Stomach smooth muscle (tissue), 2 donors: Measurements from ENCODE around the gene DLG1.
"Not testable (repeated sequence)": the region's sequence is repeated elsewhere in the genome, so short reads cannot be mapped to it uniquely, and the experiment has no call there.

Source experiments
- H3K27ac ChIP-seq: one replicate; pipeline ENCODE4 v1.7.0; 2013; ENCODE audit warnings: mild to moderate bottlenecking, low read length, inconsistent platforms
- H3K27me3 ChIP-seq, 2 donors: one replicate each; pipeline ENCODE4 v1.7.0; 2013; ENCODE audit warnings: low read length in 2 of 2; ENCODE audit not compliant: insufficient read depth in 2 of 2, control insufficient read depth in 1 of 2
- H3K36me3 ChIP-seq, 2 donors: one replicate each; pipeline ENCODE4 v1.7.0; 2013; ENCODE audit warnings: low read length in 2 of 2; ENCODE audit not compliant: control insufficient read depth in 2 of 2, insufficient read depth in 2 of 2
- H3K4me1 ChIP-seq: one replicate; pipeline ENCODE4 v1.7.0; 2013; ENCODE audit warnings: low read length; ENCODE audit not compliant: control insufficient read depth, insufficient read depth
- H3K4me3 ChIP-seq, 2 donors: one replicate each; pipeline ENCODE4 v1.7.0; 2013; ENCODE audit warnings: low read length in 2 of 2
- H3K9ac ChIP-seq, 2 donors: one replicate each; pipeline ENCODE4 v1.7.0; 2013; ENCODE audit warnings: low read length in 2 of 2, mild to moderate bottlenecking in 1 of 2
- H3K9me3 ChIP-seq, 2 donors: one replicate each; pipeline ENCODE4 v1.7.0; 2013; ENCODE audit warnings: low read length in 2 of 2; ENCODE audit not compliant: control insufficient read depth in 2 of 2
- donor health status: healthy.
- donor health status: Pancreatic carcinoma.

Gene DLG1

GRCh38 chr3:197068077-197068476 is 230.3 kb downstream of the DLG1 start:
- no peaks in the 10 kb centered on the region for H3K27me3 ChIP-seq
- no peak overlapping the region for H3K9ac ChIP-seq
- peaks cover 3% of the 10 kb centered on the region in 2 donors for H3K36me3 ChIP-seq
- no peak overlapping the region for H3K4me3 ChIP-seq
- H3K4me1 ChIP-seq, result no peaks in the 10 kb centered on the region
- H3K27ac ChIP-seq, result no peak overlapping the region
- no peaks in the 10 kb centered on the region for H3K9me3 ChIP-seq

- Histone ChIP-seq H3K27ac (no peak overlapping the region), H3K4me3 (no peak overlapping the region), H3K9me3 (no peaks in the 10 kb centered on the region), H3K27me3 (no peaks in the 10 kb centered on the region), H3K9ac (no peak overlapping the region), H3K4me1 (no peaks in the 10 kb centered on the region), H3K36me3 (peaks cover 3 to 7% of the 10 kb centered on the region in 2 donors)
Measured at GRCh38 chr3:197064771-197065170, 233.6 kb downstream of the DLG1 start.

GRCh38 chr3:197062446-197062845 is 236.0 kb downstream of the DLG1 start:
- H3K36me3 ChIP-seq, result peaks cover 7 to 11% of the 10 kb centered on the region in 2 donors
- H3K27me3 ChIP-seq, result no peaks in the 10 kb centered on the region
- no peaks in the 10 kb centered on the region for H3K9me3 ChIP-seq
- H3K4me3 ChIP-seq, result no peak overlapping the region
- H3K9ac ChIP-seq, result no peak overlapping the region
- no peak overlapping the region for H3K27ac ChIP-seq
- no peaks in the 10 kb centered on the region for H3K4me1 ChIP-seq

- H3K27me3 ChIP-seq, H3K4me1 ChIP-seq, H3K9ac ChIP-seq, H3K27ac ChIP-seq, H3K9me3 ChIP-seq, H3K4me3 ChIP-seq: not testable (repeated sequence)
- peaks cover 9 to 14% of the 10 kb centered on the region in 2 donors for H3K36me3 ChIP-seq
Measured at GRCh38 chr3:197051637-197052036, 246.8 kb downstream of the DLG1 start.

GRCh38 chr3:197050511-197050910 is 247.9 kb downstream of the DLG1 start:
- Histone ChIP-seq H3K27me3 (no peaks in the 10 kb centered on the region), H3K27ac (no peak overlapping the region), H3K36me3 (peaks cover 5 to 8% of the 10 kb centered on the region in 2 donors), H3K9me3 (no peaks in the 10 kb centered on the region), H3K4me3 (no peak overlapping the region), H3K9ac (no peak overlapping the region), H3K4me1 (no peaks in the 10 kb centered on the region)

GRCh38 chr3:197042539-197042938 is 255.9 kb downstream of the DLG1 start:
- H3K27me3 ChIP-seq, result no peaks in the 10 kb centered on the region
- no peaks in the 10 kb centered on the region for H3K9me3 ChIP-seq
- H3K4me1 ChIP-seq, result no peaks in the 10 kb centered on the region
- H3K36me3 ChIP-seq, result peaks cover 0 to 4% of the 10 kb centered on the region in 2 donors
- H3K9ac ChIP-seq, result no peak overlapping the region
- H3K4me3 ChIP-seq, result no peak overlapping the region
- no peak overlapping the region for H3K27ac ChIP-seq

GRCh38 chr3:197041875-197042488 is 256.4 kb downstream of the DLG1 start:
- no peak overlapping the region for H3K27ac ChIP-seq
- peaks cover 0 to 4% of the 10 kb centered on the region in 2 donors for H3K36me3 ChIP-seq
- no peak overlapping the region for H3K4me3 ChIP-seq
- no peaks in the 10 kb centered on the region for H3K4me1 ChIP-seq
- H3K9ac ChIP-seq, result no peak overlapping the region
- H3K9me3 ChIP-seq, result no peaks in the 10 kb centered on the region
- H3K27me3 ChIP-seq, result no peaks in the 10 kb centered on the region

GRCh38 chr3:197040658-197041057 is 257.8 kb downstream of the DLG1 start:
- H3K4me1 ChIP-seq, result no peaks in the 10 kb centered on the region
- no peaks in the 10 kb centered on the region for H3K9me3 ChIP-seq
- no peak overlapping the region for H3K4me3 ChIP-seq
- H3K9ac ChIP-seq, result no peak overlapping the region
- H3K27me3 ChIP-seq, result no peaks in the 10 kb centered on the region
- peaks cover 0 to 4% of the 10 kb centered on the region in 2 donors for H3K36me3 ChIP-seq
- H3K27ac ChIP-seq, result no peak overlapping the region

GRCh38 chr3:197038679-197039462 is 259.5 kb downstream of the DLG1 start:
- Histone ChIP-seq H3K27ac (no peak overlapping the region), H3K9me3 (no peaks in the 10 kb centered on the region), H3K9ac (no peak overlapping the region), H3K4me1 (no peaks in the 10 kb centered on the region), H3K4me3 (no peak overlapping the region), H3K36me3 (no peaks in the 10 kb centered on the region), H3K27me3 (no peaks in the 10 kb centered on the region)

- Histone ChIP-seq H3K9ac (no peak overlapping the region), H3K27ac (no peak overlapping the region), H3K9me3 (no peaks in the 10 kb centered on the region), H3K36me3 (no peaks in the 10 kb centered on the region), H3K4me3 (no peak overlapping the region), H3K4me1 (no peaks in the 10 kb centered on the region), H3K27me3 (peaks cover 4 to 9% of the 10 kb centered on the region in 2 donors)
Measured at GRCh38 chr3:197035577-197035976, 262.8 kb downstream of the DLG1 start.

GRCh38 chr3:197034778-197035177 is 263.6 kb downstream of the DLG1 start:
- H3K36me3 ChIP-seq, H3K27me3 ChIP-seq, H3K9ac ChIP-seq, H3K9me3 ChIP-seq, H3K4me3 ChIP-seq, H3K4me1 ChIP-seq, H3K27ac ChIP-seq: not testable (repeated sequence)
